IMR-90 (cell line): ENCODE data around the gene PLPP7. TPM values are rescaled to one million over a fixed set of nuclear protein-coding genes. Genes with fewer than 3 reads are reported as not detected.

Experiments used
- ATAC-seq: fragments of 200-7000 bp; cut with Tn5 transposase; 2 replicates; pipeline ENCODE4 v1.9.1; 2020; ENCODE audit warnings: low read depth, mild to moderate bottlenecking, moderate library complexity
- BruUV-seq: library from RNA; stranded (reverse); fragments of 400-500 nt; replicated peaks from 2 replicates; lab custom pipeline; 2021; lab: Mats Ljungman, UMichigan
- CTCF ChIA-PET: fragments of 300-600 bp; formaldehyde crosslinking; extraction: SDS; loops from one replicate; lab custom pipeline; 2021; ENCODE audit warnings: antibody characterized with exemption; lab: Yijun Ruan, JAX
- POLR2A ChIA-PET: fragments of 300-600 bp; sonication (Branson Sonifier 250); formaldehyde crosslinking; loops from one replicate; lab custom pipeline; 2022; ENCODE audit warnings: antibody characterized with exemption; ENCODE audit not compliant: unreplicated experiment; lab: Charles Lee
- DNase-seq: peaks from one replicate; pipeline ENCODE4 v3.0.0; 2013
- H2AFZ ChIP-seq: replicated peaks from 2 replicates; pipeline ENCODE3; 2013; ENCODE audit warnings: low read length, mild to moderate bottlenecking; ENCODE audit not compliant: poor library complexity
- H2AK5ac ChIP-seq: 2 replicates; pipeline ENCODE4 v1.6.1; 2013; ENCODE audit warnings: low read depth, low read length, inconsistent platforms
- H2AK9ac ChIP-seq: replicated peaks from 2 replicates; pipeline ENCODE3; 2013; ENCODE audit warnings: mild to moderate bottlenecking, low read depth, low read length, moderate library complexity; ENCODE audit not compliant: poor library complexity
- H2BK120ac ChIP-seq: 2 replicates; pipeline ENCODE4 v1.6.1; 2013; ENCODE audit warnings: low read depth, low read length, inconsistent platforms
- H2BK15ac ChIP-seq: 3 replicates; pipeline ENCODE4 v1.6.1; 2013; ENCODE audit warnings: low read depth, low read length, inconsistent platforms
- H2BK20ac ChIP-seq: 2 replicates; pipeline ENCODE4 v1.6.1; 2013; ENCODE audit warnings: low read depth, mild to moderate bottlenecking, inconsistent platforms, low read length, moderate library complexity
- H2BK5ac ChIP-seq: 2 replicates; pipeline ENCODE4 v1.6.1; 2013; ENCODE audit warnings: mild to moderate bottlenecking, low read depth, low read length, inconsistent platforms; ENCODE audit not compliant: poor library complexity, severe bottlenecking
- H3K14ac ChIP-seq: replicated peaks from 2 replicates; pipeline ENCODE4 v1.6.1; 2013; ENCODE audit warnings: low read depth, low read length, inconsistent platforms
- H3K18ac ChIP-seq: 2 replicates; pipeline ENCODE4 v1.6.1; 2013; ENCODE audit warnings: low read depth, low read length, control low read depth
- H3K23ac ChIP-seq: 2 replicates; pipeline ENCODE4 v1.6.1; 2013; ENCODE audit warnings: low read depth, low read length, inconsistent platforms
- H3K27ac ChIP-seq: 2 replicates; pipeline ENCODE4 v1.5.1; 2013; ENCODE audit warnings: mild to moderate bottlenecking, control low read depth, low read length; ENCODE audit not compliant: insufficient read depth
- H3K27me3 ChIP-seq: 2 replicates; pipeline ENCODE4 v1.6.1; 2013; ENCODE audit warnings: low read length; ENCODE audit not compliant: control insufficient read depth, insufficient read depth
- H3K36me3 ChIP-seq: 2 replicates; pipeline ENCODE4 v1.6.1; 2013; ENCODE audit warnings: low read length, mixed read lengths; ENCODE audit not compliant: control insufficient read depth, insufficient read depth
- H3K4ac ChIP-seq: 2 replicates; pipeline ENCODE4 v1.6.1; 2013; ENCODE audit warnings: low read depth, low read length, inconsistent platforms
- H3K4me1 ChIP-seq: 2 replicates; pipeline ENCODE4 v1.6.1; 2013; ENCODE audit warnings: low read length, mixed read lengths; ENCODE audit not compliant: control insufficient read depth, insufficient read depth
- H3K4me2 ChIP-seq: 2 replicates; pipeline ENCODE4 v1.6.1; 2013; ENCODE audit warnings: low read depth, mild to moderate bottlenecking, control low read depth, low read length, moderate library complexity
- H3K4me3 ChIP-seq: 2 replicates; pipeline ENCODE4 v1.5.1; 2013; ENCODE audit warnings: low read depth, mild to moderate bottlenecking, control low read depth, low read length, moderate library complexity; ENCODE audit not compliant: insufficient read depth
- H3K56ac ChIP-seq: 2 replicates; pipeline ENCODE4 v1.6.1; 2013; ENCODE audit warnings: low read length, inconsistent platforms; ENCODE audit not compliant: insufficient read depth; ENCODE audit errors: extremely low read depth
- H3K79me1 ChIP-seq, 2 experiments: 2 replicates each; pipeline ENCODE4 v1.6.1; 2013; ENCODE audit warnings: low read length in 2 of 2, inconsistent platforms in 1 of 2, low read depth in 1 of 2
- H3K9ac ChIP-seq: 2 replicates; pipeline ENCODE4 v1.6.1; 2013; ENCODE audit warnings: low read depth, low read length, control low read depth
- H3K9me1 ChIP-seq: 2 replicates; pipeline ENCODE4 v1.6.1; 2013; ENCODE audit warnings: low read length, inconsistent platforms; ENCODE audit not compliant: insufficient read depth
- H3K9me3 ChIP-seq: 2 replicates; pipeline ENCODE4 v1.6.1; 2013; ENCODE audit warnings: low read length; ENCODE audit not compliant: control insufficient read depth, insufficient read depth
- H4K20me1 ChIP-seq: 2 replicates; pipeline ENCODE4 v1.6.1; 2013; ENCODE audit warnings: low read length, inconsistent platforms; ENCODE audit not compliant: insufficient read depth
- H4K5ac ChIP-seq: 2 replicates; pipeline ENCODE4 v1.6.1; 2013; ENCODE audit warnings: mild to moderate bottlenecking, low read depth, low read length, control low read depth
- H4K8ac ChIP-seq, 2 experiments: 2 replicates each; pipeline ENCODE4 v1.6.1; 2013; ENCODE audit warnings: low read depth in 2 of 2, low read length in 2 of 2, control low read depth in 1 of 2, inconsistent platforms in 1 of 2
- H4K91ac ChIP-seq: 2 replicates; pipeline ENCODE4 v1.6.1; 2013; ENCODE audit warnings: low read depth, low read length, inconsistent platforms; ENCODE audit not compliant: insufficient read depth
- BHLHE40 ChIP-seq: fragments of 150-350 bp; IDR thresholded peaks from 2 replicates; pipeline ENCODE4 v1.6.1; 2016; ENCODE audit warnings: mild to moderate bottlenecking, low read depth, low read length
- CEBPB ChIP-seq: IDR thresholded peaks from 2 replicates; pipeline ENCODE4 v1.6.1; 2012; ENCODE audit warnings: low read depth, low read length, improper control_type of control experiment
- CHD1 ChIP-seq: IDR thresholded peaks from 2 replicates; pipeline ENCODE4 v1.6.1; 2012; ENCODE audit warnings: low read depth, low read length, improper control_type of control experiment
- ELK1 ChIP-seq: fragments of 150-350 bp; IDR thresholded peaks from 2 replicates; pipeline ENCODE4 v1.6.1; 2016; ENCODE audit warnings: low read depth, mild to moderate bottlenecking, low read length, moderate library complexity, borderline replicate concordance
- FOS ChIP-seq: fragments of 150-350 bp; IDR thresholded peaks from 2 replicates; pipeline ENCODE4 v1.6.1; 2016; ENCODE audit warnings: low read depth, low read length
- MAFK ChIP-seq: IDR thresholded peaks from 2 replicates; pipeline ENCODE4 v1.6.1; 2012; ENCODE audit warnings: low read depth, low read length, improper control_type of control experiment
- MXI1 ChIP-seq: IDR thresholded peaks from 2 replicates; pipeline ENCODE4 v1.6.1; 2012; ENCODE audit warnings: low read depth, mild to moderate bottlenecking, low read length, moderate library complexity, borderline replicate concordance
- NFE2L2 ChIP-seq: fragments of 150-350 bp; IDR thresholded peaks from 2 replicates; pipeline ENCODE4 v1.6.1; 2016; ENCODE audit warnings: low read depth, mild to moderate bottlenecking, low read length
- POLR2A ChIP-seq: IDR thresholded peaks from 2 replicates; pipeline ENCODE4 v1.6.1; 2012; ENCODE audit warnings: mild to moderate bottlenecking, low read depth, low read length
- RAD21 ChIP-seq: IDR thresholded peaks from 2 replicates; pipeline ENCODE4 v1.6.1; 2012; ENCODE audit warnings: low read length, improper control_type of control experiment
- RCOR1 ChIP-seq: IDR thresholded peaks from 2 replicates; pipeline ENCODE4 v1.6.1; 2012; ENCODE audit warnings: mild to moderate bottlenecking, low read length, improper control_type of control experiment; ENCODE audit not compliant: insufficient replicate concordance
- RFX5 ChIP-seq: IDR thresholded peaks from 2 replicates; pipeline ENCODE4 v1.8.0; 2012; ENCODE audit warnings: low read depth, mild to moderate bottlenecking, low read length, moderate library complexity
- SMC3 ChIP-seq: fragments of 150-350 bp; IDR thresholded peaks from 2 replicates; pipeline ENCODE4 v1.6.1; 2016; ENCODE audit warnings: low read depth, mild to moderate bottlenecking, antibody characterized with exemption, low read length, moderate library complexity
- USF2 ChIP-seq: fragments of 150-350 bp; IDR thresholded peaks from 2 replicates; pipeline ENCODE4 v1.6.1; 2017; ENCODE audit warnings: mild to moderate bottlenecking, antibody characterized with exemption, low read length, low read depth
- WGBS, 2 experiments: methylation state at CpG; one replicate each; pipeline versions ENCODE4 v1.1.5 to v1.1.7; 2013; ENCODE audit warnings: missing lambda C conversion rate in 2 of 2; ENCODE audit not compliant: insufficient read length in 1 of 2; ENCODE audit errors: extremely low coverage in 2 of 2; 5-methylcytosine and 5-hydroxymethylcytosine counted together
- dilution Hi-C: fragments of 300-500 bp; cut with HindIII; formaldehyde crosslinking; loops from one replicate; pipeline ENCODE4 v1.14.3; 2018; ENCODE audit warnings: low sequenced_read_pairs; ENCODE audit not compliant: unreplicated experiment
- in situ Hi-C: fragments of 300-500 bp; cut with MboI; formaldehyde crosslinking; loops from 3 replicates; pipeline ENCODE4 v1.14.3; 2019; ENCODE audit warnings: low sequenced_read_pairs, inconsistent platforms, mixed read lengths
- intact Hi-C: fragments of 100-400 bp; cut with micrococcal nuclease; formaldehyde crosslinking; loops from 2 replicates; pipeline ENCODE4 v1.10.0; 2022
- polyA plus RNA-seq, 3 experiments: library from polyadenylated mRNA; depleted of rRNA; stranded (reverse); fragments of >200 nt; gene quantifications; 2 replicates each; pipeline ENCODE4 v1.2.3, GENCODE V29; 2012; ENCODE audit warnings: low replicate concordance in 1 of 3
- total RNA-seq: library from RNA; depleted of rRNA; stranded (reverse); fragments of >200 nt; gene quantifications from 2 replicates; pipeline ENCODE4 v1.2.3, GENCODE V29; 2012
- TF ChIP-seq, protein P1 (sequence below): conservative IDR thresholded peaks from 2 replicates; pipeline ENCODE4 v1.5.1; 2012; ENCODE audit warnings: mild to moderate bottlenecking, low read depth, low read length, improper control_type of control experiment

Gene PLPP7
- total and polyA plus RNA-seq, 2 of the 4 experiments (the other 2 are of a cell fraction): 0.54 to 1.2 TPM

- dilution Hi-C loops (no loop called here), intact Hi-C loops (no loop called here), in situ Hi-C loops (no loop called here)
- Histone ChIP-seq H3K9me3 (no peaks in the 10 kb centered on the region), H2BK5ac (no peak overlapping the region), H3K4ac (no peak overlapping the region), H4K5ac (no peak overlapping the region), H2BK15ac (no peak overlapping the region), H3K27me3 (peaks cover 9% of the 10 kb centered on the region), H3K14ac (no peak overlapping the region), H2BK120ac (no peak overlapping the region), H3K79me1 (no peaks in the 10 kb centered on the region), H4K91ac (no peak overlapping the region), H2BK20ac (no peak overlapping the region), H3K4me1 (peaks cover 2% of the 10 kb centered on the region; the same call in 1 of the 2 replicates), H3K36me3 (no peaks in the 10 kb centered on the region), H2AK5ac (no peak overlapping the region), H3K56ac (no peak overlapping the region), H3K9me1 (no peaks in the 10 kb centered on the region), H3K9ac (no peak overlapping the region), H2AK9ac (no peak overlapping the region), H4K8ac (no peak overlapping the region), H4K20me1 (no peaks in the 10 kb centered on the region; the same call in 1 of the 2 replicates), H3K4me3 (no peak overlapping the region), H3K27ac (no peak overlapping the region), H2AFZ (no peak overlapping the region), H3K18ac (no peak overlapping the region), H3K4me2 (no peak overlapping the region), H3K23ac (no peak overlapping the region)
- no TSS peak for BruUV-seq
- ChIA-PET CTCF (no interaction called here), POLR2A (interaction anchor here (0.6 kb wide), 1 partner anchor 68 kb away, joined by 3 read pairs; no protein-coding TSS in a partner anchor)
- ATAC-seq (no peak), DNase-seq (no peak)
- whole genome bisulfite sequencing, 2 experiments: 75% methylated on average over 6 of the region's 11 CpGs; no CpG with 5 or more reads in 1 of the 2 experiments
- TF ChIP-seq MXI1 (no peak), RAD21 (no peak), NFE2L2 (no peak), ELK1 (no peak), USF2 (no peak), BHLHE40 (no peak), MAFK (no peak), SMC3 (no peak), CEBPB (no peak), RFX5 (no peak), POLR2A (no peak), RCOR1 (no peak), CHD1 (no peak), FOS (no peak)
- TF ChIP-seq, protein P1, sequence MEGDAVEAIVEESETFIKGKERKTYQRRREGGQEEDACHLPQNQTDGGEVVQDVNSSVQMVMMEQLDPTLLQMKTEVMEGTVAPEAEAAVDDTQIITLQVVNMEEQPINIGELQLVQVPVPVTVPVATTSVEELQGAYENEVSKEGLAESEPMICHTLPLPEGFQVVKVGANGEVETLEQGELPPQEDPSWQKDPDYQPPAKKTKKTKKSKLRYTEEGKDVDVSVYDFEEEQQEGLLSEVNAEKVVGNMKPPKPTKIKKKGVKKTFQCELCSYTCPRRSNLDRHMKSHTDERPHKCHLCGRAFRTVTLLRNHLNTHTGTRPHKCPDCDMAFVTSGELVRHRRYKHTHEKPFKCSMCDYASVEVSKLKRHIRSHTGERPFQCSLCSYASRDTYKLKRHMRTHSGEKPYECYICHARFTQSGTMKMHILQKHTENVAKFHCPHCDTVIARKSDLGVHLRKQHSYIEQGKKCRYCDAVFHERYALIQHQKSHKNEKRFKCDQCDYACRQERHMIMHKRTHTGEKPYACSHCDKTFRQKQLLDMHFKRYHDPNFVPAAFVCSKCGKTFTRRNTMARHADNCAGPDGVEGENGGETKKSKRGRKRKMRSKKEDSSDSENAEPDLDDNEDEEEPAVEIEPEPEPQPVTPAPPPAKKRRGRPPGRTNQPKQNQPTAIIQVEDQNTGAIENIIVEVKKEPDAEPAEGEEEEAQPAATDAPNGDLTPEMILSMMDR: no peak
Observed at GRCh38 chr9:131303381-131304321, 14.1 kb downstream of the PLPP7 start.
